Central memory CD8-positive, alpha-beta T cell (primary cell): Measurements from ENCODE around the gene NAA60.
"Not testable (repeated sequence)": the region's sequence is repeated elsewhere in the genome, so short reads cannot be mapped to it uniquely, and the experiment has no call there.

ENCODE experiments used
- ATAC-seq: fragments of 150-1000 bp; cut with Tn5 transposase; replicated peaks from 2 replicates; pipeline ENCODE4 v1.10.0; 2022; ENCODE audit warnings: mild to moderate bottlenecking, moderate FRiP score, moderate number of reproducible peaks; ENCODE audit not compliant: poor library complexity, severe bottlenecking; ENCODE audit errors: extremely low read depth
- DNase-seq, 2 donors: peaks; one replicate each; pipeline ENCODE4 v3.0.0; 2021; ENCODE audit warnings: low spot score in 2 of 2
- H3K27ac Mint-ChIP-seq: one replicate; pipeline ENCODE4 v1.8.0; 2022; ENCODE audit warnings: low read depth, mild to moderate bottlenecking, moderate library complexity, mixed read lengths
- H3K27me3 Mint-ChIP-seq: one replicate; pipeline ENCODE4 v1.8.0; 2022; ENCODE audit warnings: mixed read lengths
- H3K36me3 Mint-ChIP-seq: one replicate; pipeline ENCODE4 v1.8.0; 2022; ENCODE audit warnings: mild to moderate bottlenecking, moderate library complexity, mixed read lengths; ENCODE audit not compliant: insufficient read depth
- H3K4me1 Mint-ChIP-seq: one replicate; pipeline ENCODE4 v1.8.0; 2022; ENCODE audit warnings: mixed read lengths
- H3K4me3 Mint-ChIP-seq: one replicate; pipeline ENCODE4 v1.8.0; 2022; ENCODE audit warnings: mild to moderate bottlenecking, moderate library complexity, mixed read lengths
- H3K9me3 Mint-ChIP-seq: one replicate; pipeline ENCODE4 v1.8.0; 2022; ENCODE audit warnings: mixed read lengths

NAA60 gene

DNA sequence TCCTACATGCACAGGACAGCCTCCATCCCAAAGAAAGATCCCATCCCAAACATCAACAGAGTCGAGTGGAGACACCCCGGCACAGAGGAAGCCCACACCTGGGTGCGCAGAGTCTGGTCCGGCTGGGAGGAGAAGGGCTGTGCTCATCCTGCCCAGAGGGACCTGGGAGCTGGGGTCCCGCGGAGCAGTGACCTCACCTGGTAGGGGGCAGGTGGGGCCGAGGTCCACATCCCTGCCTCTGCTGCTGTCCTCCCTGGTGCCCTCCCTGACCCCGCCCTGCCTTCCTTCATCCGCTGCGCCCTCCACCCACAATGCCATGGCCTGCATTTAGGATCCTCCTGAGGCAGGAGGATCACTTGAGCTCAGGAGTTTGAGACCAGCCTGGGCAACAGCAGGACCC is 48.9 kb downstream of the NAA60 start:
- Mint-ChIP-seq H3K27ac (no peak overlapping the region), H3K9me3 (no peaks in the 10 kb centered on the region), H3K36me3 (peaks cover 8% of the 10 kb centered on the region), H3K4me3 (no peak overlapping the region), H3K4me1 (peaks cover 7% of the 10 kb centered on the region), H3K27me3 (no peaks in the 10 kb centered on the region)
- no peak for ATAC-seq
- DNase-seq: no peak

DNA sequence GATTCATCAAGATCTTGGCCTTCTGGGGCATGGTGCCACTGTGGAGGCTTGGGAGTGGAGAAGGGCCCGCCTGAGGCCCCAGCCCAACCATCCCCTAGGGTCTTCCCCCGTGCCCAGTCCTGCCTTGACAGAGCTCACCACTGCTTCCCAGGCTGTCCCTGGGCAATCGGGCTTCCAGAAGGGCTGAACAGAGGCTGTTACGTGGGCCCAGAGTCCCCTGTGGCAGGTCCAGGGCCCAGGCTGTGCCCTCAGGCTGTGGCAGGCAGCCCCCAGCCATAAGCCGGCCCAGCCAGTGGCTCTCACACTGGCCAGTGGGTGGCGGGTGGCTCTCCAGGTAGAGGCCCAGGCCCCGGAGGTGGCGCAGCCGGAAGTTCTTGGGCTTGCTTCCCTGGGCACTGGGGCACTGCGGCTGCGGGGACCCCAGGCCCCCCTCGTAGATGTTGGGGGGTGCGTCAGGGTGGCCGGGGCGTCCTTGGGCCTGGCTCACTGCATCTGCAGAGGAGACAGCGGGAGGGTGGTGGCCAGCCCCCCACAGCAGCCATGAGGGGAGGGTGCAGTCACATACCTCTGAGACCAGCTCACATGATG is 51.0 kb downstream of the NAA60 start:
- ATAC-seq (no peak), DNase-seq (no peak)
- H3K4me3 Mint-ChIP-seq: no peak overlapping the region
- H3K9me3 Mint-ChIP-seq: no peaks in the 10 kb centered on the region
- H3K27ac Mint-ChIP-seq: no peak overlapping the region
- no peaks in the 10 kb centered on the region for H3K27me3 Mint-ChIP-seq
- H3K36me3 Mint-ChIP-seq: peaks cover 5% of the 10 kb centered on the region
- H3K4me1 Mint-ChIP-seq: peaks cover 8% of the 10 kb centered on the region

- H3K9me3 Mint-ChIP-seq: no peaks in the 10 kb centered on the region
Measured at GRCh38 chr16:3495176-3495575, 51.7 kb downstream of the NAA60 start, which contains the start of gene C16orf90. TSS of gene C16orf90 (minus strand) at chr16:3495489. CDS start at chr16:3495421, 68 bp downstream.

GRCh38 chr16:3496386-3496785 is 52.9 kb downstream of the NAA60 start:
- Mint-ChIP-seq H3K4me1 (peaks cover 21% of the 10 kb centered on the region), H3K27ac (no peak overlapping the region), H3K4me3 (no peak overlapping the region), H3K36me3 (peaks cover 17% of the 10 kb centered on the region), H3K27me3 (no peaks in the 10 kb centered on the region), H3K9me3 (no peaks in the 10 kb centered on the region)
- DNase-seq (no peak), ATAC-seq (no peak)

More at GRCh38 chr16:3495176-3495575, 51.7 kb downstream of the NAA60 start, which contains the start of gene C16orf90:
- Mint-ChIP-seq H3K4me3 (no peak within 1 kb of the TSS), H3K36me3 (peaks cover 10% of the 10 kb centered on the region), H3K27me3 (no peaks in the 10 kb centered on the region), H3K4me1 (peaks cover 15% of the 10 kb centered on the region), H3K27ac (no peak within 1 kb of the TSS)
- DNase-seq (no peak), ATAC-seq (no peak)

- Mint-ChIP-seq H3K27me3 (no peaks in the 10 kb centered on the region), H3K4me3 (no peak overlapping the region), H3K36me3 (peaks cover 17% of the 10 kb centered on the region), H3K9me3 (no peaks in the 10 kb centered on the region), H3K27ac (no peak overlapping the region), H3K4me1 (peaks cover 31% of the 10 kb centered on the region)
- no peak for ATAC-seq
- DNase-seq: no peak
Measured at GRCh38 chr16:3497771-3498170, 54.3 kb downstream of the NAA60 start.

DNA sequence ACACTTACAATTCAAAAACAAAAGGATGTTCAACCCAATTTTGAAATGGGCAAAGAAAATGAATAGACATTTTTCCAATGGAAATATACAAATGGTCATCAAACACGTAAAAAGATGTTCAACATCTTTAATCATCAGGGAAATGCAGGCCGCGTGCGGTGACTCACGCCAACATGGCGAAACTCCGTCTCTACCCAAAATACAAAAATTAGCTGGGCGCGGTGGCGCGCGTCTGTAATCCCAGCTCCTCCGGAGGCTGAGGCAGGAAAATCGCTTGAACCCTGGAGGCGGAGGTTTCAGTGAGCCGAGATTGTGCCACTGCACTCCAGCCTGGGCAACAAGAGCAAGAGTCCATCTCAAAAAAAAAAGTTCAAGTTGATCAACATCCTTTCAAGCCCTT is 55.5 kb downstream of the NAA60 start:
- Mint-ChIP-seq H3K4me3 (no peak overlapping the region), H3K36me3 (peaks cover 18% of the 10 kb centered on the region), H3K9me3 (no peaks in the 10 kb centered on the region), H3K4me1 (peaks cover 40% of the 10 kb centered on the region), H3K27ac (peak overlapping the region; percentile 85), H3K27me3 (no peaks in the 10 kb centered on the region)
- ATAC-seq: no peak
- DNase-seq: no peak

DNA sequence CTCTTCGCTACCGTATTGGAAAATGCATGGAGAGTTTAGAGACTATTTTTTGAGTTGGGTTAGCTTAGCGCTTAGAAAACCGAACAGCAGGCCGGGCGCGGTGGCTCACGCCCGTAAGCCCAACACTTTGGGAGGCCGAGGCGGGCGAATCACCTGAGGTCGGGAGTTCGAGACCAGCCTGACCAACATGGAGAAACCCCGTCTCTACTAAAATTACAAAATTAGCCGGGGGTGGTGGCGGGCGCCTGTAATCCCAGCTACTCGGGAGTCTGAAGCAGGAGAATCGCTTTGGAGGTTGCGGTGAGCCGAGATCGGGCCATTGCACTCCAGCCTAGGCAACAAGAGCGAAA is 57.9 kb downstream of the NAA60 start:
- Mint-ChIP-seq H3K4me3 (peak overlapping the region; percentile 76), H3K27ac (peak overlapping the region; percentile 85), H3K36me3 (peaks cover 16% of the 10 kb centered on the region), H3K4me1 (peaks cover 45% of the 10 kb centered on the region)
- not testable (repeated sequence) for ATAC-seq, H3K9me3 Mint-ChIP-seq, DNase-seq, H3K27me3 Mint-ChIP-seq

DNA sequence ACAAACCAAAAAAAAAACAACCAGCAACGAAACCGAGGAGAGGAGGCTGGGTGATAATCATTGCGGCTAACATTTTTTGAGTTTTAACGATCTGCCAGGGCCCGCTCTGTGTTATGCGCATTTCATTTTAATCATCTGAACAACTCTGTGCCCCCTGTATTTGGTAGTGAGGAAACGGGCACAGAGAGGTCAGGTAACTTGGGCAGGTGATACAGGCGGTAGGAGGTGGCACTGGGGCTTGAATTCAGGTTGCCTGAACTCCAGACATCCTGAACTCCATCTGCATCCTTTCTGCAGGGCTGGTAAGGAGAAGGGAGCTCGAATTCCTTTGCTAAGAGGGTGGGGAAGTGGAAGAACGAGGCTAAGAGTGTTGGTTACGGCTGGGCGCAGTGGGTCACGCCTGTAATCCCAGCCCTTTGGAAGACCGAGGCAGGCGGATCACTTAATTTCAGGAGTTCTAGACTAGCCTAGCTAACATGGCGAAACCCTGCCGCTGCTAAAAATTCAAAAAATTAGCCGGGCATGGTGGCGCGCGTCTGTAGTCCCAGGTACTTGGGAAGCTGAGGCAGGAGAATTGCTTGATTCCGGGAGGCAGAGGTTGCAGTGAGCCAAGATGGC is 58.4 kb downstream of the NAA60 start:
- Mint-ChIP-seq H3K27ac (peak overlapping the region; percentile 85), H3K27me3 (no peaks in the 10 kb centered on the region), H3K4me3 (peak overlapping the region; percentile 76), H3K36me3 (peaks cover 16% of the 10 kb centered on the region), H3K9me3 (no peaks in the 10 kb centered on the region), H3K4me1 (peaks cover 45% of the 10 kb centered on the region)
- DNase-seq (no peak), ATAC-seq (no peak)

DNA sequence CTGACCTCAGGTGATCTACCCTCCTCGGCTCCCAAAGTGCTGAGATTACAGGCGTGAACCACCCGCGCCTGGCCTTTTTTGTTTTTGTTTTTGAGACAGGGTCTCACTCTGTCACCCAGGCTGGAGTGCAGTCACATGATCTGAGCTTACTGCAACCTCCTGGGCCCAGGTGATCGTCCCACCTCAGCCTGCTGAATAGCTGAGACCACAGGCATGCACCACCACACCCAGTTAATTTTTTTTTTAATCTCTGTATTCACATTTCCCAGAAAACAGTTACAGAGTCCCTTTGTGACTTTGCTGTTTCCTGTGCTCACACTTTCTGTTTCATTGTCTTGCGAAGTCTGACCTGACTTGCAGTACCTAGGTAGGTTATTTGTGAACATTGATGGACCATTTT is 60.0 kb downstream of the NAA60 start:
- DNase-seq (no peak), ATAC-seq (peak; percentile 9)
- Mint-ChIP-seq H3K27ac (peak overlapping the region; percentile 82), H3K27me3 (no peaks in the 10 kb centered on the region), H3K36me3 (peaks cover 16% of the 10 kb centered on the region), H3K4me3 (peak overlapping the region; percentile 69), H3K9me3 (no peaks in the 10 kb centered on the region), H3K4me1 (peaks cover 48% of the 10 kb centered on the region)

DNA sequence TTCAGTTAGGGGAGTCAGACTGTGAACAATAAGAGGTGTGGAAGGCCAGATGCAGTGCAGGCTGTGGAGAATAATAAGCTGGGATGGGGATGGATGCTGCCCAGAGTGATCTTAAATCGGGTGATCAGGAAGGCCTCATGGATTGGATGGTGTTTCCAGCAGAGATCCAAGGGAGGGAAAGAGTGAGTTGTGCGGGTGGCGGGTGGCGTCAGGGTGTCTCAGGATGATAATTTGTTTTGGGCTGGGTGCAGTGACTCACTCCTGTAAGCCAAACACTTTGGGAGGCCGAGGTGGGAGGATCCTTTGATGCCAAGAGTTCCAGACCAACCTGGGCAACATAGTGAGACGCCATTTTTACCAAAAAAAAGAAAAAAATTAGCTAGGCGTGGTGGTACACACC is 65.3 kb downstream of the NAA60 start:
- DNase-seq: no peak
- Mint-ChIP-seq H3K27me3 (no peaks in the 10 kb centered on the region), H3K4me3 (peak overlapping the region; percentile 16), H3K9me3 (no peaks in the 10 kb centered on the region), H3K27ac (peak overlapping the region; percentile 73), H3K36me3 (peaks cover 4% of the 10 kb centered on the region), H3K4me1 (peaks cover 33% of the 10 kb centered on the region)
- ATAC-seq: no peak

DNA sequence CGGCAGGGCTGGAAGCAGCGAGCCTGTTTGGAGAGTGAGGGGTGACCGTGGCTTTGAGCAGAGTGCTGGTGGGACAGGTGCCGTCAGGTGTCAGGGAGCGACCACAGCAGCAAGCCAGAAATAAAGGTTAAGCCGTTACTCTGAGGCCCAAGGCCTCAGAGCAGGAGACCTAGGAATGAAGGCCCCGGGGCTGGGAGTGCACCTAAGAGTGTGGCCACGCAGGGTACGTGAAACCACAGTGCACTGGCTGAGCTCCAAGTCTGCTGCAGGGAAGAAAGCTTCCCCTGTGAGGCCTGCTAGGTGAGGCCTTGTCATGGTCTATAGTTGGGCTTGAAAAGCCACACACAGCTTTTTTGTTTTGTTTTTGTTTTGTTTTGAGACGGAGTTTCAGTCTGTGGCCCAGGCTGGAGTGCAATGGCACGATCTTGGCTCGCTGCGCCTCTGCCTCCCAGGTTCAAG is 66.0 kb downstream of the NAA60 start:
- Mint-ChIP-seq H3K4me3 (peak overlapping the region; percentile 16), H3K4me1 (peaks cover 27% of the 10 kb centered on the region), H3K27me3 (no peaks in the 10 kb centered on the region), H3K9me3 (no peaks in the 10 kb centered on the region), H3K36me3 (peaks cover 6% of the 10 kb centered on the region), H3K27ac (peak overlapping the region; percentile 73)
- peak; percentile 57 to 68 for DNase-seq
- ATAC-seq: peak; percentile 100

DNA sequence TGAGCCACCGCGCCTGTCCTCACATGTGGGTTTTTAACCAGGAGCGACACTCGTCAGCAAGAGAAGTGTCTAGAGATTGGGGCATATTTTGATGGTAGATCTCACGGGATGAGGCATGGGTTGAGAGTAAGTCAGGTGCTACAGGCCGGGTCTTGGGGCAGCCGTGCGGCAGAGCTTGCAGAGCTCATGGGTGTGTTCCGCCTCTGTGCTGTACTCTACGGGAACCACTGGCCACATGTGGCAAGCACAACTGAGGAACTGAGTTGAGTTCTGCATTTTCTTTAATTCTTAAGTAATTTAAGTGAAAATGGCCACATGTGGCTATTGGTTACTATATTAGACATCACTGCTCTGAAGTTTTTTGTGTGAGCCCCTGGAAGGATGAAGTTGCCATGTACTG is 66.9 kb downstream of the NAA60 start:
- Mint-ChIP-seq H3K36me3 (peaks cover 6% of the 10 kb centered on the region), H3K4me3 (no peak overlapping the region), H3K9me3 (no peaks in the 10 kb centered on the region), H3K27ac (peak overlapping the region; percentile 73), H3K27me3 (no peaks in the 10 kb centered on the region), H3K4me1 (peaks cover 26% of the 10 kb centered on the region)
- DNase-seq (no peak), ATAC-seq (no peak)
